ENCODE data around the gene TLX1.
A peak's percentile ranks its signal among the peaks of the same experiment; 100 is the strongest.

TLX1 gene

GRCh38 chr10:101094121-101094879, 36.8 kb upstream of the TLX1 start:
- H3K36me3 ChIP-seq (ENCODE audit: control insufficient read depth in 2 of 2, insufficient read depth in 1 of 2, low read length in 2 of 2): no peaks in the 10 kb centered on the region
- ChIA-PET CTCF (interaction anchor here (1.1 to 16.6 kb wide), 12 partner anchors 9 to 59 kb away, joined by 3 to 506 read pairs (median 12); partner anchors contain the start of genes KAZALD1 and TLX1), POLR2A (no interaction called here)
- H3K27ac ChIP-seq (ENCODE audit: extremely low read depth, low read depth, low read length): no peak overlapping the region
- no peak overlapping the region for H3K4me3 ChIP-seq (ENCODE audit: low read depth, low read length)
- H3K4me1 ChIP-seq (ENCODE audit: control insufficient read depth, insufficient read depth, low read length): no peaks in the 10 kb centered on the region
- TF ChIP-seq HOXC10 (CRISPR knock-in tag; IDR thresholded peaks at IDR 0.05) (no peak), ZNF26 (tag by site-specific recombination; IDR thresholded peaks at IDR 0.05) (no peak), ZNF324 (tag by site-specific recombination; IDR thresholded peaks at IDR 0.05) (no peak), ZIC2 (tag by site-specific recombination; IDR thresholded peaks at IDR 0.05) (0 out of 2 replicates have a peak, but pooled peaks have one; percentile 13)
- no peaks in the 10 kb centered on the region for H3K9me3 ChIP-seq (ENCODE audit: control insufficient read depth, insufficient read depth, low read depth, low read length)

GRCh38 chr10:101095004-101095403, 36.1 kb upstream of the TLX1 start:
- CTCF ChIA-PET: interaction anchor here (0.6 to 16.6 kb wide), 35 partner anchors 10 to 1130 kb away, joined by 3 to 506 read pairs (median 7); partner anchors contain the start of genes KAZALD1 and TLX1
- H3K4me3 ChIP-seq (ENCODE audit: low read depth, low read length): no peak overlapping the region

GRCh38 chr10:101095550-101096213, 35.4 kb upstream of the TLX1 start:
- H3K9me3 ChIP-seq (ENCODE audit: control insufficient read depth, insufficient read depth, low read depth, low read length): no peaks in the 10 kb centered on the region
- no peak overlapping the region for H3K27ac ChIP-seq (ENCODE audit: extremely low read depth, low read depth, low read length)
- H3K4me3 ChIP-seq (ENCODE audit: low read depth, low read length): no peak overlapping the region
- no peaks in the 10 kb centered on the region for H3K36me3 ChIP-seq (ENCODE audit: control insufficient read depth in 2 of 2, insufficient read depth in 1 of 2, low read length in 2 of 2)
- ChIA-PET CTCF (interaction anchor here (0.5 to 16.6 kb wide), 45 partner anchors 10 to 1129 kb away, joined by 3 to 506 read pairs (median 5); partner anchors contain the start of genes KAZALD1, PDZD7, SFXN3 and TLX1), POLR2A (interaction anchor here (0.7 to 2.6 kb wide), 6 partner anchors 35 to 65 kb away, joined by 3 to 31 read pairs (median 6); partner anchors contain the start of genes KAZALD1, PDZD7, SFXN3 and TLX1)
- H3K4me1 ChIP-seq (ENCODE audit: control insufficient read depth, insufficient read depth, low read length): no peaks in the 10 kb centered on the region
- TF ChIP-seq ZEB2 (tag by site-specific recombination; IDR thresholded peaks at IDR 0.05) (peak; percentile 19; the same call in 1 of the 2 replicates), ZNF76 (tag by site-specific recombination; IDR thresholded peaks at IDR 0.05; ENCODE audit: borderline replicate concordance, low read depth) (peak; percentile 28; the same call in 1 of the 2 replicates), ZNF654 (tag by site-specific recombination; IDR thresholded peaks at IDR 0.05; ENCODE audit: low read depth) (peak; percentile 58), IKZF3 (tag by site-specific recombination; IDR thresholded peaks at IDR 0.05) (peak; percentile 61; the same call in 1 of the 2 replicates), ZNF2 (tag by site-specific recombination; IDR thresholded peaks at IDR 0.05) (peak; percentile 76; the same call in 1 of the 2 replicates), ZFP41 (tag by site-specific recombination; IDR thresholded peaks at IDR 0.05; ENCODE audit: borderline replicate concordance) (no peak), SP2 (tag by site-specific recombination; IDR thresholded peaks at IDR 0.05) (peak; percentile 52), ELK4 (IDR thresholded peaks at IDR 0.05; ENCODE audit: borderline replicate concordance, low read depth, low read length) (peak; percentile 33; the same call in 1 of the 2 replicates)

More at GRCh38 chr10:101095004-101095403, 36.1 kb upstream of the TLX1 start:
- no peak overlapping the region for H3K27ac ChIP-seq (ENCODE audit: extremely low read depth, low read depth, low read length)
- no peaks in the 10 kb centered on the region for H3K36me3 ChIP-seq (ENCODE audit: control insufficient read depth in 2 of 2, insufficient read depth in 1 of 2, low read length in 2 of 2)
- H3K4me1 ChIP-seq (ENCODE audit: control insufficient read depth, insufficient read depth, low read length): no peaks in the 10 kb centered on the region
- POLR2A ChIA-PET: interaction anchor here (0.7 to 2.6 kb wide), 6 partner anchors 34 to 64 kb away, joined by 3 to 31 read pairs (median 6); partner anchors contain the start of genes KAZALD1, PDZD7, SFXN3 and TLX1
- TF ChIP-seq KLF10 (tag by site-specific recombination; IDR thresholded peaks at IDR 0.05): no peak
- TF ChIP-seq ZBTB8A (tag by site-specific recombination; IDR thresholded peaks at IDR 0.05): no peak
- TF ChIP-seq ZNF610 (tag by site-specific recombination; IDR thresholded peaks at IDR 0.05; ENCODE audit: borderline replicate concordance): no peak
- no peak for TF ChIP-seq REST (tag by site-specific recombination; IDR thresholded peaks at IDR 0.05)
- TF ChIP-seq ZNF521 (tag by site-specific recombination; IDR thresholded peaks at IDR 0.05): no peak
- TF ChIP-seq ZNF24 (tag by site-specific recombination; IDR thresholded peaks at IDR 0.05): no peak
- TF ChIP-seq ZNF624 (tag by site-specific recombination; IDR thresholded peaks at IDR 0.05): no peak
- TF ChIP-seq PRDM1 (tag by site-specific recombination; IDR thresholded peaks at IDR 0.05): no peak
- TF ChIP-seq SP2 (tag by site-specific recombination; IDR thresholded peaks at IDR 0.05): no peak
- no peak for TF ChIP-seq ZNF433 (tag by site-specific recombination; IDR thresholded peaks at IDR 0.05; ENCODE audit: low read depth)
- no peak for TF ChIP-seq ZNF354C (tag by site-specific recombination; IDR thresholded peaks at IDR 0.05; ENCODE audit: borderline replicate concordance, low read depth)
- no peaks in the 10 kb centered on the region for H3K9me3 ChIP-seq (ENCODE audit: control insufficient read depth, insufficient read depth, low read depth, low read length)
